GM20000 (cell line): Measurements from ENCODE around the gene CNGA3.

Experiments used
- DNase-seq: peaks from one replicate; pipeline ENCODE4 v3.0.0; 2012; ENCODE audit warnings: low spot score
- CTCF ChIP-seq: IDR thresholded peaks from 2 replicates; pipeline ENCODE4 v1.5.1; 2012; ENCODE audit warnings: mild to moderate bottlenecking, control low read depth; ENCODE audit errors: extremely low read depth, missing control alignments

CNGA3 gene

GRCh38 chr2:98383166-98383565 is 36.9 kb downstream of the CNGA3 start:
- no peak for TF ChIP-seq CTCF
- DNase-seq = no peak

GRCh38 chr2:98385050-98385699 is 38.9 kb downstream of the CNGA3 start:
- peak; percentile 82 for DNase-seq
- TF ChIP-seq CTCF = peak; percentile 91

- no peak for DNase-seq
- no peak for TF ChIP-seq CTCF
These were observed 41.2 kb downstream of the CNGA3 start for GRCh38 chr2:98387478-98387877.

- DNase-seq = no peak
- TF ChIP-seq CTCF = no peak
These were observed 41.8 kb downstream of the CNGA3 start for GRCh38 chr2:98388081-98388480.

GRCh38 chr2:98388601-98389250 is 42.5 kb downstream of the CNGA3 start:
- DNase-seq = no peak
- no peak for TF ChIP-seq CTCF

- no peak for TF ChIP-seq CTCF
- DNase-seq = no peak
These were observed 43.0 kb downstream of the CNGA3 start for GRCh38 chr2:98389251-98389605.

GRCh38 chr2:98390571-98391476 is 44.6 kb downstream of the CNGA3 start:
- no peak for DNase-seq
- TF ChIP-seq CTCF = no peak
